Measurements from ENCODE around the gene LPCAT3. TPM values are rescaled to one million over a fixed set of nuclear protein-coding genes. Genes with fewer than 3 reads are reported as not detected.

LPCAT3 gene
- total RNA-seq, 1 donor from 2014 or later = 34.7 TPM

GRCh38 chr12:6958609-6959057, 59.6 kb downstream of the LPCAT3 start:
- intact Hi-C loops (cut with DNase I) = no loop called here
- DNase-seq (ENCODE audit: low spot score) = no peak
- ATAC-seq = no peak

- no peak for ATAC-seq
- DNase-seq (ENCODE audit: low spot score) = no peak
- intact Hi-C loops (cut with DNase I) = no loop called here
Measured at GRCh38 chr12:6957741-6958608, 60.3 kb downstream of the LPCAT3 start.

DNA sequence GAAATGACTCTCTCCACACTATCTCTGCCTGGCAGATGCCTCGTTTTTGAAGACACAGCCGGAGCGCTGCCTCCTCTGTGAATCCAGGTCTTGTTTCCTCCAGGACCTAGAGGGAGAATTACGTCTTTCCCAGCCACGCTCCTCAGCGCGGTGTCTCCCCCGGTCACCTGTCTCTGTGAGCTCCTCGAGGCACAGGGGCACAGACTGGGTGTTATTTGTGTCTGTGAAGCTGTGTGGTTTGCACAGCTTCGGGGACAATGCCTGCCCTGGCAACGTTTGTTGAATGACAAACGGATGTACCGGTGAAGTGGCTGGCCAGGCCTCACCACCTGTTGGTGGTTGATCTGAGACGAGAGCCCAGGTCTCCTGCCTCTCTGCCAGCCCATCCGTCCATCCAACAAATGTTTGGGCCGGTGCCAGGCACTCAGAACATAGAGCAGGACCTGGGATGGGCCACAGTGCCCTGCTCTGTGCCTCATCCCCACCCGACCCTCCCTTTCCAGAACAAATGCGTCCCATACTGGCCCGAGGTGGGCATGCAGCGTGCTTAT, 61.0 kb downstream of the LPCAT3 start:
- intact Hi-C loops (cut with DNase I) = no loop called here
- DNase-seq (ENCODE audit: low spot score) = peak; percentile 62

GRCh38 chr12:6956021-6956727, 62.1 kb downstream of the LPCAT3 start:
- no peak for DNase-seq (ENCODE audit: low spot score)
- intact Hi-C loops (cut with DNase I) = no loop called here
- ATAC-seq = no peak

More for the DNA sequence above, 61.0 kb downstream of the LPCAT3 start:
- ATAC-seq = no peak

- DNase-seq (ENCODE audit: low spot score) (peak; percentile 48), ATAC-seq (no peak)
- intact Hi-C loops (cut with DNase I) = no loop called here
Measured at GRCh38 chr12:6955108-6956020, 62.9 kb downstream of the LPCAT3 start.

- no peak for ATAC-seq
- intact Hi-C loops (cut with DNase I) = no loop called here
- DNase-seq (ENCODE audit: low spot score) = peak; percentile 53
Measured at GRCh38 chr12:6954316-6955107, 63.8 kb downstream of the LPCAT3 start.

GRCh38 chr12:6953442-6954315, 64.6 kb downstream of the LPCAT3 start:
- DNase-seq (ENCODE audit: low spot score) = peak; percentile 87
- ATAC-seq = peak; percentile 87
- intact Hi-C loops (cut with DNase I) = no loop called here

DNA sequence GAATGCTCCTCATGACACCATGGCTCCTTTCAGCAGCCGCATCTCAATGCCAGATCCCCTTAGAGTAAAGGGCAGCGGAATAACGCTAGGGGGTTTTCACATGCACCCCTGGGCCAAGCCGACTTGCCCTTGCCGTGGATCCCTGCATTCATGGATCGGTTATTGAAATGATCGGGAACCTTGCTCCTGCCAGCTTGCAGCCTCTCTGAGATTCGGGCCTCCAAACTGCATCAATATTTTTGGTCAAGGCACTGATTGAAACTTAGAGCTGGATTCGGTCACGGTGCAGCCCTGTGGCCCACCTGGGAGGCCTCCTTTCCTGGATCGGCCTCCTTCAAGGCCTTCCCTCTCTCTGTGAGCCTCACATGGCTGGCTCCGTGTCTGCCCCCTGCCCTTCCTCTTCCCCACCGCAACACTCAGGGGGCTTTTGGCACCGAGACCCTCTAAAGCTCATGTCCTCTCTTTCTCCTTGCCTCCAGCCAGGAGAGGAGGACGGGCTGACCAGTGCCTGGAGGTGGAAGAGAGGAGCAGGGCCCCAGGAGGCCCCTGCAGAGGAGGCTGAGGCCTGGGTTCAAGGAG, 65.3 kb downstream of the LPCAT3 start:
- intact Hi-C loops (cut with DNase I) = no loop called here
- ATAC-seq = no peak
- peak; percentile 53 for DNase-seq (ENCODE audit: low spot score)

DNA sequence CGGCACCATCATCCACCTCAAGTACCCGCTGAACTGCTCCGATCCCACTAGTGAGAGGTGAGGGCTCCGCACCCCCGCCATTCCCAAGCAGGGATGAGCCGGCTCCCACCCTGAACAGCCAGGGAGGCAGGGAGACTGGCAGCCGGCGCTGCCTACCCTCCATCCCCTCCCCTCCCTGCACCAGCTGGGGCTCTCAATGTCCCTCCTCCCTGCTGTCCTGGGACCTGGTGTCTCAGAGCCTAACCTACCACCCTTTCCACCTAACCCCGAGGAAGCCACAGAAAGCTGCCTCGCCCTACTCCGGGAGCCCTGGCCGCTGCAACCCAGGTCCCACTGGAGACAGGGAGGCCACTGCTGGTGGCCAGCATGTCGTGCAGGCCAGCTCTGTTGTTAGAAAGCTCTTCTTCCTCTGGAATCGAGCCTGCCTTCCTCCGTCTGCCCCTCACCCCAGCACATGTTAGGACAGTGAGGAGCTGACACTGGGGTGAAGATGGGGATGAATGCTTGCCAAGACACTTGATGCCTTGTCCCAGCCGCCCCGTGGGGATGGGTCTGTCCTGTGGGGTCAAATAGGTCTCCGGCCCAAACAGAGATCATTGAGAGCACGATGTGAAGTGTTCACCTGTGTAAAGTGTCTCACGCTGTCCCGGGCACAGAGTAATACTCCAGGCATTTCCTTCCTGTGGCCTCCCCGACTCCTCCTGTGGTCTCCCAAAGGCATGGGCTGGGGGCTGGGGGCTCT, 66.0 kb downstream of the LPCAT3 start:
- DNase-seq (ENCODE audit: low spot score) = peak; percentile 59
- no peak for ATAC-seq
- intact Hi-C loops (cut with DNase I) = no loop called here

DNA sequence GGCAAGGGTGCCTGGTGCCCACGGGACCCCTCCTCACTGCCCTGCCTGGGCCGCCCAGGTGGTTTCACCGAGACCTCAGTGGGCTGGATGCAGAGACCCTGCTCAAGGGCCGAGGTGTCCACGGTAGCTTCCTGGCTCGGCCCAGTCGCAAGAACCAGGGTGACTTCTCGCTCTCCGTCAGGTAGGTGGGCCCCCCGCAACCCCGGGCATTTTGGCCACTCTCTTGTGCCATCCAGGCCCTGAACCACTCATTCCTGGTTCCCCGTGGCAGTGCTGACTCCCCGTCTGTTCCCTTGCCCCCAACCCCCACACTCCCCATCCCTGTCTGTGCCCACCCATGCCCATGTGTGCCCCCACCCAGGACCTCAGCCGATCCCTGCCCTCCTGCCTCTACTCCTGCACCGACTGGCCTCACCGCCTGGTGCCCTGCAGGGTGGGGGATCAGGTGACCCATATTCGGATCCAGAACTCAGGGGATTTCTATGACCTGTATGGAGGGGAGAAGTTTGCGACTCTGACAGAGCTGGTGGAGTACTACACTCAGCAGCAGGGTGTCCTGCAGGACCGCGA, 66.6 kb downstream of the LPCAT3 start:
- no peak for DNase-seq (ENCODE audit: low spot score)
- intact Hi-C loops (cut with DNase I) = no loop called here
- ATAC-seq = no peak

- intact Hi-C loops (cut with DNase I) = no loop called here
- DNase-seq (ENCODE audit: low spot score) (peak; percentile 76), ATAC-seq (peak; percentile 11)
Measured at GRCh38 chr12:6950811-6951540, 67.3 kb downstream of the LPCAT3 start, which contains the start of gene PTPN6. Gene PTPN6 (plus strand): TSS chr12:6951356. CDS start chr12:6951513, 157 bp downstream.

DNA sequence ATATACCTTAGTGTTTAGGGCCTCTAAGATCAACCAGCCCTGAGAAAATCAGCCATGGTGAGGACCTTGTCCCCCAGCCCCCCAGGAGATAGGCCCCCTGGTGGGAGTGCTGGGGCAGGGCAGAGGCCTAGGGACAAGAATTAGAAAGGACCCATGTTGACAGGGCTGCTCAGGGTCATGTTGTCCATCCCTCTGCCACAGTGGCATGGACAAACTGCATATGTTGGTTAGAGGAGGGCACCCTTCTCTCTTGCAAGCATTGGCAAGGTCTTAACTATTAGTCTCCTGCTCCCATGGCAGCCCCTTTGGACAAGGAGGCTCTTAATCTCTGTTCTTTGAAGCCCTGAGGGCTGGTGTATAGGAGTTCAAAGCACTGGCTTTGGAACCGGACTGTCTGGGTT, 67.9 kb downstream of the LPCAT3 start:
- ATAC-seq = no peak
- no peak for DNase-seq (ENCODE audit: low spot score)
- intact Hi-C loops (cut with DNase I) = no loop called here

GRCh38 chr12:6948873-6949594, 69.2 kb downstream of the LPCAT3 start:
- no peak for ATAC-seq
- DNase-seq (ENCODE audit: low spot score) = no peak
- intact Hi-C loops (cut with DNase I) = no loop called here

DNA sequence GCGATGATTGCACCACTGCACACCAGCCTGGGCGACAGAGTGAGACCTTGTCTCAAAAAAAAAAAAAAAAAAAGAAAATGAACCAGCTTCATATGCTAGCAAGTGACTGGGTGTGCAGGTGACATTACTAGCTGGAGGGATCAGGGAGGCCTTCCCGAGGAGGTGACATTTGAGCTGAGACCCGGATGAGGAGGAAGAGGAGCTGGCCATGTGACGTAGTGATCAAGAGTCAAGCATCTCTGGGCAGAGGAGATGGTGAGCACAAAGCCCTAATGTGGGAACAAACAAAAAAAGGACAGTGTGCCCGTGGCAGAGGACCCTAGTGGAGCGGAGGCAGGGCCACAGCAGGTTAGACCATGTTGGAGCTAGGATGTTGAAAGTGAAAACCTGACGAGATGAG, 70.7 kb downstream of the LPCAT3 start:
- intact Hi-C loops (cut with DNase I) = no loop called here
- DNase-seq (ENCODE audit: low spot score) (no peak), ATAC-seq (no peak)
